Gastroesophageal sphincter (tissue), 3 donors: ENCODE results near the gene IKZF4.

Source experiments
- CTCF ChIP-seq, 4 experiments: fragments of 200-600 bp in 2 of 4; fragments of 450-650 bp in 2 of 4; sonication (generic) in 1 of 4; IDR thresholded peaks; one replicate each; pipeline ENCODE4 v1.5.1; 2017 to 2019; ENCODE audit warnings: antibody characterized with exemption in 4 of 4, mild to moderate bottlenecking in 2 of 4, moderate library complexity in 2 of 4
- EP300 ChIP-seq: sonication (generic); formaldehyde crosslinking; IDR thresholded peaks from one replicate; pipeline ENCODE4 v1.6.1; 2017; ENCODE audit warnings: antibody characterized with exemption, mild to moderate bottlenecking
- POLR2A ChIP-seq, 2 donors: fragments of 450-650 bp; IDR thresholded peaks; one replicate each; pipeline ENCODE4 v1.6.1; 2017; ENCODE audit warnings: antibody characterized with exemption in 2 of 2, mild to moderate bottlenecking in 2 of 2, moderate library complexity in 1 of 2

DNA sequence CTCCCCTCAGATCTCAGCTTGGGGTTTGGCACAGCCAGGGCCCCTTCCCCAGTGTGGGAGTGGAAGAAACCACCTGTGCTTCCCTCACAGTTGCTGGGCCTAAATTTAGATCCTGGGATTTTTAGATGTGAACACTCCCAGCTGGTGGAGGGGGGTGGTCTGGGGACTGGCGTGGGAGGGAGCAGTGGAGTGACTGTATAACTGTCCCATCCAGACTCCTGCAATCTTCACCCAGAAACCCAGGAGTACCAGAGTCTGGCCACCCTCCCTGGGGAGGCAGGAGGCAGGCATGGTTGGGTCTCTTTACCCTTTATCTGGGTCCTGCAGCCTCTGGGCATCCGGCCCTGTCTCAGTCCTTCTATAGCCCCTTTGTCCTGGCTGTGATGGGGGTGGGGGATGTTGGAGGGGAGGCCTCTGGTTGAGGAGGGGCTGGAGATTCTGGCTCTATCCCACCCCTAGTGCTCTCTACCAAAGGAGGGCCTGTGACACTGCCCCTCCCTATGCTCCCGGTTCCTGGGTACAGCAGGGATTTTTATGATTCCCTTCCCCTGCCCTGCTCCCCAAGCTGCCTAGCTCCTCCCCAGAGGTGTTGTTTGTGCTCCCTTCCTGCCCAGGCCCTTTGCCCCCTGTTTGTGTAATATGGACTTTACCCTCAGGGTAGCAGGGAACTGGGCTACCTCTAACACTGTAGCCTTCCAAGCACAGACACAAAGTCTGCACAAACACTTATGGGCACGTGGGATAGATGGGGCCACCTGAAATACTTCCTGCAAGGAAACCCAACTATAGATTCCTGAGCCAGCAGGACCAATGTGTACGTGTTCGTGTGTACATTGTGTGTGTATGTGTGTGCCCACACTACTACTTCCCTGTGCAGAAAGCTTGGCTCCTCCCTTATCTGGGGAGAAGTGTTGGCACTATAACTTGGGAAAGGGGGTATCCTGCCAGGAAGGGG is 60.8 kb downstream of the IKZF4 start:
- TF ChIP-seq CTCF (IDR thresholded peaks at IDR 0.05) (no peak), EP300 (no peak), POLR2A (IDR thresholded peaks at IDR 0.05) (no peak)
